PFSK-1 (cell line): ENCODE data around the gene ATP6V1F.

Source experiments
- FOXP2 ChIP-seq: optimal IDR thresholded peaks from 2 replicates; pipeline ENCODE3; 2011; ENCODE audit warnings: borderline replicate concordance, control low read depth, inconsistent platforms; ENCODE audit not compliant: insufficient read depth; ENCODE audit errors: extremely low read length, extremely low read depth
- POLR2AphosphoS5 ChIP-seq: IDR thresholded peaks from 2 replicates; pipeline ENCODE4 v1.6.1; 2012; ENCODE audit warnings: low read depth, mild to moderate bottlenecking, control low read depth, low read length, moderate library complexity
- SIN3A ChIP-seq: IDR thresholded peaks from 2 replicates; pipeline ENCODE4 v1.6.1; 2012; ENCODE audit warnings: mild to moderate bottlenecking, low read length, moderate library complexity, borderline replicate concordance; ENCODE audit not compliant: insufficient read depth
- TAF1 ChIP-seq: IDR thresholded peaks from 2 replicates; pipeline ENCODE4 v1.6.1; 2012; ENCODE audit warnings: low read length, control low read depth, borderline replicate concordance; ENCODE audit not compliant: insufficient read depth
- TF ChIP-seq, protein P1 (sequence below), 2 experiments: IDR thresholded peaks; 2 replicates each; pipeline versions ENCODE4 v1.6.1 to v1.8.0; 2011 to 2012; ENCODE audit warnings: low read depth in 2 of 2, low read length in 2 of 2, control low read depth in 1 of 2, inconsistent platforms in 1 of 2, mild to moderate bottlenecking in 1 of 2, moderate library complexity in 1 of 2; ENCODE audit not compliant: insufficient read depth in 1 of 2

ATP6V1F gene

DNA sequence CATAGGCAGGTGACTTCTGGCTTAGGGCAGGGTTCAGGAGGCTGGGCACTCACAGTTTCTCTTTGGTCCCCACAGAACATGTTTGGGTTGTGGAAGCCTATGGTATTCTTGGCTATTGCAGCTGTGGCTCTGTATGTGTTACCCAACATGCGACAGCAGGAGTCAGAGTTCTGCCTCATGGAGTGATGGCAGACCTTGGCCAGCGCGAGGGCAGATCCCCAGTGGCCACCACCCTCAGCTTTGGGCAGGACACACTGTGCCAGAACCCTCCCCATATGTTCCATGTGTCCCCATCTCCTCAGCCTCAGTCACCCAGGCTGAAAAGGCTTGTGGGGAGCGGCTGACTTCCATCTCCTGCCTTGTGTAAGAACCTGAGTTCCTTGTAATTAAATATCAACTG lies 40.9 kb upstream of the ATP6V1F start:
- TF ChIP-seq SIN3A = no peak
- no peak for TF ChIP-seq TAF1
- no peak for TF ChIP-seq POLR2AphosphoS5
- TF ChIP-seq, protein P1, sequence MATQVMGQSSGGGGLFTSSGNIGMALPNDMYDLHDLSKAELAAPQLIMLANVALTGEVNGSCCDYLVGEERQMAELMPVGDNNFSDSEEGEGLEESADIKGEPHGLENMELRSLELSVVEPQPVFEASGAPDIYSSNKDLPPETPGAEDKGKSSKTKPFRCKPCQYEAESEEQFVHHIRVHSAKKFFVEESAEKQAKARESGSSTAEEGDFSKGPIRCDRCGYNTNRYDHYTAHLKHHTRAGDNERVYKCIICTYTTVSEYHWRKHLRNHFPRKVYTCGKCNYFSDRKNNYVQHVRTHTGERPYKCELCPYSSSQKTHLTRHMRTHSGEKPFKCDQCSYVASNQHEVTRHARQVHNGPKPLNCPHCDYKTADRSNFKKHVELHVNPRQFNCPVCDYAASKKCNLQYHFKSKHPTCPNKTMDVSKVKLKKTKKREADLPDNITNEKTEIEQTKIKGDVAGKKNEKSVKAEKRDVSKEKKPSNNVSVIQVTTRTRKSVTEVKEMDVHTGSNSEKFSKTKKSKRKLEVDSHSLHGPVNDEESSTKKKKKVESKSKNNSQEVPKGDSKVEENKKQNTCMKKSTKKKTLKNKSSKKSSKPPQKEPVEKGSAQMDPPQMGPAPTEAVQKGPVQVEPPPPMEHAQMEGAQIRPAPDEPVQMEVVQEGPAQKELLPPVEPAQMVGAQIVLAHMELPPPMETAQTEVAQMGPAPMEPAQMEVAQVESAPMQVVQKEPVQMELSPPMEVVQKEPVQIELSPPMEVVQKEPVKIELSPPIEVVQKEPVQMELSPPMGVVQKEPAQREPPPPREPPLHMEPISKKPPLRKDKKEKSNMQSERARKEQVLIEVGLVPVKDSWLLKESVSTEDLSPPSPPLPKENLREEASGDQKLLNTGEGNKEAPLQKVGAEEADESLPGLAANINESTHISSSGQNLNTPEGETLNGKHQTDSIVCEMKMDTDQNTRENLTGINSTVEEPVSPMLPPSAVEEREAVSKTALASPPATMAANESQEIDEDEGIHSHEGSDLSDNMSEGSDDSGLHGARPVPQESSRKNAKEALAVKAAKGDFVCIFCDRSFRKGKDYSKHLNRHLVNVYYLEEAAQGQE (IDR thresholded peaks at IDR 0.05; ENCODE audit: insufficient read depth in 1 of 2, low read depth in 2 of 2, low read length in 2 of 2) = no peak
- TF ChIP-seq FOXP2 = no peak

DNA sequence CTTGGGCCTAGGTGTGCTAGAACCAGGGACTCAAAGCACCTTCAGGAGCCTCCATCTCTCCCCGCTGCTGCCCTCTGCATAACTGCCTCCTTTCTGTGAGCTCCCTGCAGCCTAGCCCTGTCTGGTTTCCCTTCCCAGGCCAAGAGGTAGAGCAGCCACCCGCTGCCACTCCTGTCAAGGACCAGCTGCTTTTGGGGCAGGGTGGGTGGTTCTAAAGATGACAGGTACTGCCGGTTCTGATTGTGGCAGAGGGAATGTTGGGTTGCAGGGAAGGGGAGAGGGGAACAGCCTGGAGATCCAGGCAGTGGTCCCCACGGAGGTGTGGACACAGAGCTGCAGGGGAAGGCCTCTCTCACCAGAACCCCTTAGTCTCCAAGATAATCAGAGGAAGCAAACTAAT lies 36.1 kb upstream of the ATP6V1F start:
- TF ChIP-seq TAF1 (no peak), SIN3A (no peak), POLR2AphosphoS5 (no peak), FOXP2 (no peak)
- TF ChIP-seq, protein P1 (IDR thresholded peaks at IDR 0.05; ENCODE audit: insufficient read depth in 1 of 2, low read depth in 2 of 2, low read length in 2 of 2) = no peak

DNA sequence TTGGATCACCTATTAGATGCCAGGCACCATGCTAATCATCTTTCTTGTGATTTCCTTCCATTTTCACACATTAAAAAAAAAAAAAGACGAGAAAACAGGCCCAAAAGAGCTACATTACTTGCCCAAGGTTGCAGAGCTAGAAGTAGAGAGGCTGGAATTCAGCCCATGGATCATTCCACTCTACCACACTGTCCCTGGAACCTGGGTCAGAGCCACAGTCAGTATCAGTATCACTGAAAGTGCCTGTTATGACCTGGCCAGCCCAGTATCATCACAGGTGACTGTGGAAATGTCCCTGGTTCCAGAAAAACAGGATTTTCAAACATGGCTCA lies 35.8 kb upstream of the ATP6V1F start:
- no peak for TF ChIP-seq TAF1
- no peak for TF ChIP-seq FOXP2
- TF ChIP-seq POLR2AphosphoS5 = no peak
- no peak for TF ChIP-seq SIN3A
- TF ChIP-seq, protein P1 (IDR thresholded peaks at IDR 0.05; ENCODE audit: insufficient read depth in 1 of 2, low read depth in 2 of 2, low read length in 2 of 2) = no peak

DNA sequence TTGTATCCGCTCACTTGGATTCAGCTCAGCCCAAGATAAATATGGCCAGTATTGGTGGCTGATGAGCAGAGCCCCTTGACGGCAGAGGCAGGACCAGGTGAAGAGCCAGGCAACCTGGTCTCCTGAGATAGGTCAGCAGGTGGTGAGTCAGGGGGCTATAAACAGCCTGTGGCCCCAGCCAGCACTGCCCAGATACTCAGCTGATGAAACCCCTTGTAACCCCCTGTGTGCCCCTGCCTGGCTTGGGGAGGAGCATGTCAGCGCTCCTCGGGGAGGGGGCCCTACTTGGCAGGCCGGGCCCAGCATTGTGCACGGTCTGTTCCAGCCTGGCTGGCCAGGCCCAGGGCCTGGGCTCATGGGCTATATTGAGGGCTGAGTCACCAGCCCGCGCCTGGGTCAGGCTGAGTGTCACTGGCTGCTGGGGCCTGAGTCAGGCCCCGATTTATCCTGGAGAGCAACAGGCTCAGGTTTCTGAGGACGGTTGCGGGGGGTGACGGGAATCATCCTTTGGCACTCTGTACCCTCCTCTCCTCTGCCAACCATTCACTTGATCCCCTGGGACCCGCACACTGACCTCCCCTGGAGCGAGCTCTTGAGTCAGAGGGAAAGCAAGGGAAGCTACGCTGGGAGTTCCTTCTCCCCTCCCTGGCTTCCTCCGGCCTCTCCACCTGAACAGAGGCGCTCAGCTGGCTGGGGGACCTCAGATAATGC lies 35.3 kb upstream of the ATP6V1F start:
- no peak for TF ChIP-seq SIN3A
- TF ChIP-seq TAF1 = no peak
- TF ChIP-seq FOXP2 = no peak
- no peak for TF ChIP-seq POLR2AphosphoS5
- TF ChIP-seq, protein P1 (IDR thresholded peaks at IDR 0.05; ENCODE audit: insufficient read depth in 1 of 2, low read depth in 2 of 2, low read length in 2 of 2) = no peak
